NCI-H748 treated with DMSO at 0.1 percent for 48 hours (cell line): Measurements from ENCODE around the gene CHN2.

Source experiments
- DNase-seq: peaks from one replicate; lab custom pipeline; 2025; lab: John Stamatoyannopoulos, UW

The CHN2 gene

DNA sequence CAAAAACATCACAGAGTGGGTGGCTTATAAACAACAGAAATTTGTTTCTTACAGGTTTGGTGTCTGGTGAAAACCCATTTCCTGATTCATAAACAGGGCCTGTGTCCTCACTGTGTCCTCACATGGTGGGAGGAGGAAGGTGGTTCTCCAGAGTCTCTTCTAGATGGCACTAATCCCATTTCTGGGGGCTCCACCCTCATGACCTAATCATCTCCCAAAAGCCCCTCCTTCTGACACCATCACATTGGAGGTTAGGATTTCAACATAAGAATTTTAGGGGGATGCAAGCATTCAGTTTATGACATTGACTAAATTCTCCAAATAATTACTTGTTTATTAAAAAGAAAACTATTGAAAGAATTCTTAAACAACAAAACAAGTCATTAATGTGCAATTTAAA is 116.0 kb downstream of the CHN2 start:
- DNase-seq = no peak

GRCh38 chr7:29311314-29311713 is 116.7 kb downstream of the CHN2 start:
- no peak for DNase-seq

DNA sequence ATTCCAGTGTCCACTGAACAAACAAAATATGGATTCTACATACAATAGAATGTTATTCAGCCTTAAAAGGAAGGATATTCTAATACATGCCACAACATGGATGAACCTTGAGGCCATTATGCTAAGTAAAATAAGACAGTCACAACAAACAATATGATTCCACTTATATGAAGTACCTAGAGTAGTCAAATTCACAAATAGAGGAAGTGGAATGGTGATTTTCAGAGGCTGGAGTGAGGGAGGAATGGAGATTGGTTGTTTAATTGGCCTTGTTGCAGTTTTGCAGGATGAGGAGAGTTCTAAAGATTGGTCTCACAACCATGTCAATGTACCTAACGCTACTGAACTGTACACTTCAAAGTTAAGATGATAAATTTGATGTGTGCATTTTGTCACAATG is 119.6 kb downstream of the CHN2 start:
- DNase-seq = no peak

DNA sequence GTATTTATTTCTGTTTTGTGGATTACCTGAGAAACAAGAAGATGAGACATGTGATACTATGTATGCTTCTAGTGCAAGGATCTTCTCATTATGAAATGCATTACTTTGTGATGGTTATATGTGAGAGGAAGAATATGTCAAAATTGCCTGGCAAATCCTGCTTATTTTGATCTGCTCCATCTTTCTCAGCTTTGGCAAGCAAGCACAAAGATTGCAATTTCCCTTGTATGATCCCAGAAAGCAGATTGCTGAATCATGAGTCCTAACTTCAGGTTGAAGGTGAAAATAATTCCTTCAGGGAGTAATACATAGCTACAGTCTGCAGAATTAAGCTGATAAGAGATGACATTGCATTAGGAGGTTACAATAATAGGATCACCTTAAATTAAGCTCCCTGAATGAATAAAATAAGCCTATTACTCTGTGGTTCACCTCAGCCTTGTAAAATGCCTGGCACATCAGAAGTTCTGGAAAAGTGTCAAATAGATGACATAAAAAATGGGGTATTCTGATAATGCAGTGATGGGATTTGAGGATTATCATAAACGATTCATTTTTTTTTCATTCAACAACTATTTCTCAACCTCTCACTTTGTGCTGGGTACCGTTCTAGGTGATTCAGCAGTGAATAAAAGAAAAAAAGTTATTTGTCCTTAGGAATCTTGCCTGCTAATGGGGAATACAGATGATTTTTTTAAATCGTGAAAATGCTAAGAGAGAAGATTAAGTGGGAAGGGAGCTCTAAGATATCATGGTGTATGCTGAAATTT is 120.7 kb downstream of the CHN2 start:
- no peak for DNase-seq

GRCh38 chr7:29315892-29316270 is 121.3 kb downstream of the CHN2 start:
- no peak for DNase-seq

- no peak for DNase-seq
Observed at GRCh38 chr7:29316926-29317325, 122.4 kb downstream of the CHN2 start.

- no peak for DNase-seq
Observed at GRCh38 chr7:29318853-29319718, 124.5 kb downstream of the CHN2 start.

GRCh38 chr7:29319719-29320521 is 125.3 kb downstream of the CHN2 start:
- peak; percentile 20 for DNase-seq

GRCh38 chr7:29320577-29320976 is 126.0 kb downstream of the CHN2 start:
- no peak for DNase-seq

- DNase-seq = no peak
Observed at GRCh38 chr7:29322023-29322712, 127.6 kb downstream of the CHN2 start.

- no peak for DNase-seq
Observed at GRCh38 chr7:29325476-29325875, 130.9 kb downstream of the CHN2 start.

- DNase-seq = no peak
Observed at GRCh38 chr7:29326864-29327263, 132.3 kb downstream of the CHN2 start.

DNA sequence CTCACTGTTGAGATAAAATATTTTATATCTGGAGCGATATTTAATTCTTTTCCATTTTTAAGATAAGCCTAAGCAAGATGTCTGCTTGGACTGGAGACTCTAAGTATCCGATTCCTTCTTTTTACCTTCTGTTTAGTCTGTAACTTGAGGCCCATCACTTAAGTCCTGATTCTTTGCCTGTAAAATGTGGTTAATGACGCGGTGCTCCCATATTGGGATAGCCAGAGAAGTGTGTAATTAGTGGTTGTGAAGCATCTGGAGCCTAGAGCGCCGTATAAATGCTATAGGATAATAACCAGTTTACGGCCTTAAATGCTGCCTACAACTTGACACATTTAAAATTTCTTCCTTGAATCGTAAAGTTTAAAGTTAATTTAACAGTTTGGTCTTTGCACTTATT is 132.9 kb downstream of the CHN2 start:
- peak; percentile 71 for DNase-seq

- DNase-seq = peak; percentile 21
Observed at GRCh38 chr7:29328045-29328444, 133.5 kb downstream of the CHN2 start.

- no peak for DNase-seq
Observed at GRCh38 chr7:29328811-29329210, 134.2 kb downstream of the CHN2 start.

DNA sequence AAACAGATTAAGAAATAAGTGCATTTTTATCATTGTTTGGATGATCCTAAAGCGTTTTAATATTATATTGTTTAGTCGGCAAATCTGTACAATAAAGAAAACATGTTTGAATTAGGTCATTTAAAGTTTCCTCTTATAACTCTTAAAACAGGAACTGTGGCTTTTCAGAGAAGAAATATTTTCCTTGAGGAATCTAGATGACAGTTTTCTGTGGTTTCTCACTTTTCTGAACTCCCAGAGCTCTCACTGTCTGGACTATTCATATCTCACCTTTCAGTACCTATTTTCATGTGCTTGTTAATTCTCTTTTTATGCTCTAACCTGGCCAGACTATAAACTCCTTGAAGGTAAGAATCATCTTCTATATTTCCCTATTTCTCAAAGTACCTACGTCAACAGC is 135.1 kb downstream of the CHN2 start:
- no peak for DNase-seq

DNA sequence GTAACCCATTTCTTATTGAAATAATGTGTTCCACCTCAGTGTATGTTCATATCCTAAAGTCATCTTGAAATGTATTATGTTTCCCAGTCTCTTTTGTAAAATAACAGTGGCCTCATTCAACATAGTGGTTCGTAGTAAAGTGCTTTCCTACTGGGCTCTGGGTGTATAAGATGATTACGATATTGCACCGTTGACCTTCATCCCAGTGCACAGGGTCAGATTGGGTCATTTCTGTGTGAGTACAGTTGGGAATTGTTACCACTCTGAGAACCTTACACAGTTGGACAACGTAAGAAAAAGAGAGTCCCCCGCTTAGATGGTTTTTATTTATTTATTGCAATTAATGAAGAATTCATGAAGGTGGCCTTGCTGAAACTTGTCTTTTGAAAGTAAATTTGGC is 135.6 kb downstream of the CHN2 start:
- DNase-seq = peak; percentile 18

DNA sequence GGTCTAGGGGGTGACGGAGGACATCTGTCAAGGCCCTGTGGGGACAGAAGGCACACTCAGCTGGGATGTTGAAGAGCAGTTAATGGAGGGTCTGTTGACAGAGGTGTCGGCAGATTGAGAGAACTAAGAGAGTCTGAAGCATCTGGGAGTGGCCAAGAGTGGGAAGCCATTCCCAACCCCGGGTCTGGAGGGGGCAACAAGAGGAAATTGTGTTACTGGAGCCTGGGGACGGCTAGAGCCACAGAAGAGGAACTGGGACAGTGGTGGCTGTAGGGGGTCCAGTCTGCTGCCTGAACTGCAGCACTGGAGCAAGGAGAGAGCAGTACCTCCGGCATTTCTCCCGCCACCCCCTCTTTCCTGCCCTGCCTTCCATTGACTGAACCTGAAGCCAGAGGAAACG is 136.6 kb downstream of the CHN2 start:
- peak; percentile 34 for DNase-seq

GRCh38 chr7:29332042-29332811 is 137.7 kb downstream of the CHN2 start:
- DNase-seq = peak; percentile 98

GRCh38 chr7:29332875-29333855 is 138.6 kb downstream of the CHN2 start:
- no peak for DNase-seq
